ENCODE results near the gene TAMALIN. TPM values are rescaled to one million over a fixed set of nuclear protein-coding genes. Genes with fewer than 3 reads are reported as not detected.

TAMALIN gene
- total RNA-seq, 1 donor from 2014 or later, result 5.1 TPM

GRCh38 chr12:52024845-52025230 lies 18.1 kb downstream of the TAMALIN start:
- TF ChIP-seq CTCF (IDR thresholded peaks at IDR 0.05; ENCODE audit: insufficient read depth, low read length, poor library complexity, severe bottlenecking), result no peak
- Histone ChIP-seq H3K4me3 (ENCODE audit: low read depth, low read length) (no peak overlapping the region), H3K27me3 (ENCODE audit: control insufficient read depth, insufficient read depth, low read length) (no peaks in the 10 kb centered on the region), H3K36me3 (ENCODE audit: control insufficient read depth, insufficient read depth, low read length) (no peaks in the 10 kb centered on the region)
- DNase-seq (ENCODE audit: low read depth), result no peak

- Histone ChIP-seq H3K4me3 (ENCODE audit: low read depth, low read length) (no peak overlapping the region), H3K27me3 (ENCODE audit: control insufficient read depth, insufficient read depth, low read length) (no peaks in the 10 kb centered on the region), H3K36me3 (ENCODE audit: control insufficient read depth, insufficient read depth, low read length) (no peaks in the 10 kb centered on the region)
- DNase-seq (ENCODE audit: low read depth), result no peak
- no peak for TF ChIP-seq CTCF (IDR thresholded peaks at IDR 0.05; ENCODE audit: insufficient read depth, low read length, poor library complexity, severe bottlenecking)
Measured at GRCh38 chr12:52026263-52026662, 19.5 kb downstream of the TAMALIN start.

GRCh38 chr12:52027085-52027843 lies 20.5 kb downstream of the TAMALIN start:
- H3K36me3 ChIP-seq (ENCODE audit: control insufficient read depth, insufficient read depth, low read length), result no peaks in the 10 kb centered on the region
- DNase-seq (ENCODE audit: low read depth), result no peak
- no peaks in the 10 kb centered on the region for H3K27me3 ChIP-seq (ENCODE audit: control insufficient read depth, insufficient read depth, low read length)
- TF ChIP-seq CTCF (IDR thresholded peaks at IDR 0.05; ENCODE audit: insufficient read depth, low read length, poor library complexity, severe bottlenecking), result no peak
- no peak overlapping the region for H3K4me3 ChIP-seq (ENCODE audit: low read depth, low read length)

- no peak for DNase-seq (ENCODE audit: low read depth)
- Histone ChIP-seq H3K27me3 (ENCODE audit: control insufficient read depth, insufficient read depth, low read length) (no peaks in the 10 kb centered on the region), H3K4me3 (ENCODE audit: low read depth, low read length) (no peak overlapping the region), H3K36me3 (ENCODE audit: control insufficient read depth, insufficient read depth, low read length) (no peaks in the 10 kb centered on the region)
- no peak for TF ChIP-seq CTCF (IDR thresholded peaks at IDR 0.05; ENCODE audit: insufficient read depth, low read length, poor library complexity, severe bottlenecking)
Measured at GRCh38 chr12:52029685-52030084, 22.9 kb downstream of the TAMALIN start.

GRCh38 chr12:52032446-52032803 lies 25.7 kb downstream of the TAMALIN start:
- H3K27me3 ChIP-seq (ENCODE audit: control insufficient read depth, insufficient read depth, low read length), result peaks cover 5% of the 10 kb centered on the region
- no peak for TF ChIP-seq CTCF (IDR thresholded peaks at IDR 0.05; ENCODE audit: insufficient read depth, low read length, poor library complexity, severe bottlenecking)
- H3K4me3 ChIP-seq (ENCODE audit: low read depth, low read length), result peak overlapping the region; percentile 18
- DNase-seq (ENCODE audit: low read depth), result no peak
- no peaks in the 10 kb centered on the region for H3K36me3 ChIP-seq (ENCODE audit: control insufficient read depth, insufficient read depth, low read length)
